ENCODE measurements around the gene PAK5. TPM values are rescaled to one million over a fixed set of nuclear protein-coding genes. Genes with fewer than 3 reads are reported as not detected.

Gene PAK5
- total RNA-seq, 1 donor from 2014 or later, result 0.17 TPM

- TF ChIP-seq CTCF (IDR thresholded peaks at IDR 0.05; ENCODE audit: insufficient read depth, low read length, poor library complexity, severe bottlenecking), result no peak
- no peak for DNase-seq (ENCODE audit: low read depth)
- Histone ChIP-seq H3K4me3 (ENCODE audit: low read depth, low read length) (no peak overlapping the region), H3K27me3 (ENCODE audit: control insufficient read depth, insufficient read depth, low read length) (no peaks in the 10 kb centered on the region), H3K36me3 (ENCODE audit: control insufficient read depth, insufficient read depth, low read length) (no peaks in the 10 kb centered on the region)
Observed at GRCh38 chr20:9685011-9685410, 153.9 kb downstream of the PAK5 start.

DNA sequence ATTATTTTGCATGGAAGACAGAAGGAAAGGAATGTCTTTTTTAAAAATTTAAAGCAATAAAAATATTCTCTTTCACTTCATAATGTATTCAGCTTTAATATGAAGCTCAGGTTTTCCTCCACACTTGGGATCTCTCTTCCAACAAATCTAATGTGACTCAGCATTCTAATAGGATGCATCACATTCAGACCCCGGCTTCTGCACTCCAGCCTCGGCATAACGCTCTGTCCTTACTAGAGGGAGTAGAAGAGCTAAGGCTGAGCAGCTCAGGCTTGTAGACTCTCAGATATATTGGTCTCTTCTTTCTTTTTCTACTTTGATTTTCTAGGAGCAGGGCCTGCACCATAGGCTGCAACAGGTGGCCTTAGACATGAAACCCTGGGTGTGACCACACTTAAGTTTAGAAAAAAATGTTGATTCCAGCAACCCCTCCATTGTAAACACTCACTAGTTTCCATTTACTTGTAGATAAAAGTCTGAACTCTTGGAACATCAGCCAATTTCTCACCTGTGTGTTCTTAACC is 161.7 kb downstream of the PAK5 start:
- H3K36me3 ChIP-seq (ENCODE audit: control insufficient read depth, insufficient read depth, low read length), result no peaks in the 10 kb centered on the region

DNA sequence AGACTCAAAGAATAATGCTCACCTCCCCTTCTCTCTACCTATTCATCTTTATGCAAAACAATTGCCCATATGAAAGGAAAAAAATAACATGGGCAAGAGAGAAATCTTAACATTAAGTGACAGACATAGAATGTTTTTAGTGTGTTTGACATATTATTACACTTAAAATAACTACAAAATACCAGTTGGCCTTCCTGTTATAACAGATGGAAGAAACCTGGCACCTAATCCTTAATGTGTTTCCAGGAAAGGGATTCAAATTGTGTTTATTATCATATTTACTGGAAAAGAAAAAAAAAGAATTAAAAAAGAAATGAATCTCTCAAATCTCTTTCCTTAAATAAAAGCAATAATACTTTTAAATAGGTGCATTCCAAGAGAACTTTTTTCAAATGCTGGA is 165.9 kb downstream of the PAK5 start:
- Histone ChIP-seq H3K27me3 (ENCODE audit: control insufficient read depth, insufficient read depth, low read length) (no peaks in the 10 kb centered on the region), H3K36me3 (ENCODE audit: control insufficient read depth, insufficient read depth, low read length) (no peaks in the 10 kb centered on the region), H3K4me3 (ENCODE audit: low read depth, low read length) (no peak overlapping the region)
- DNase-seq (ENCODE audit: low read depth), result no peak
- TF ChIP-seq CTCF (IDR thresholded peaks at IDR 0.05; ENCODE audit: insufficient read depth, low read length, poor library complexity, severe bottlenecking), result no peak

More for the DNA sequence above, 161.7 kb downstream of the PAK5 start:
- no peaks in the 10 kb centered on the region for H3K27me3 ChIP-seq (ENCODE audit: control insufficient read depth, insufficient read depth, low read length)
- H3K4me3 ChIP-seq (ENCODE audit: low read depth, low read length), result no peak overlapping the region
- no peak for TF ChIP-seq CTCF (IDR thresholded peaks at IDR 0.05; ENCODE audit: insufficient read depth, low read length, poor library complexity, severe bottlenecking)
- DNase-seq (ENCODE audit: low read depth), result no peak

DNA sequence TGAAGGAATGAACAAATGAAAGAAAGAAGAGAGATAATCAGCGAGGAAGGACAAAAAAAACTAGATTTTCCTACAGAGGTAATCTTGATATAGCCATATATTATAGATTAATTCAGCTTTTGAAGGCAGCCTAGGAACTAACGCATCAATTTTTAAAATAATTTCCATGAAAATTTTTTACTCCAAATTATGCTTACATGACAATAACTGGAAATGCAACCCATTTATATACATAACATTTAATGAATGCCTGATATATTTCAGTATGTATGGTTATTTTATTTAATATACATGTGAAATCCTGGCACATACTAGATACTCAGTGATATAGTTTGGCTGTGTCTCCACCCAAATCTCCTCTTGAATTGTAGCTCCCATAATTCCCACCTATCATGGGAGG is 166.8 kb downstream of the PAK5 start:
- TF ChIP-seq CTCF (IDR thresholded peaks at IDR 0.05; ENCODE audit: insufficient read depth, low read length, poor library complexity, severe bottlenecking), result no peak
- no peak for DNase-seq (ENCODE audit: low read depth)
- Histone ChIP-seq H3K36me3 (ENCODE audit: control insufficient read depth, insufficient read depth, low read length) (no peaks in the 10 kb centered on the region), H3K27me3 (ENCODE audit: control insufficient read depth, insufficient read depth, low read length) (no peaks in the 10 kb centered on the region), H3K4me3 (ENCODE audit: low read depth, low read length) (no peak overlapping the region)

GRCh38 chr20:9668381-9668780 is 170.5 kb downstream of the PAK5 start:
- DNase-seq (ENCODE audit: low read depth), result no peak
- Histone ChIP-seq H3K36me3 (ENCODE audit: control insufficient read depth, insufficient read depth, low read length) (no peaks in the 10 kb centered on the region), H3K27me3 (ENCODE audit: control insufficient read depth, insufficient read depth, low read length) (no peaks in the 10 kb centered on the region), H3K4me3 (ENCODE audit: low read depth, low read length) (no peak overlapping the region)
- TF ChIP-seq CTCF (IDR thresholded peaks at IDR 0.05; ENCODE audit: insufficient read depth, low read length, poor library complexity, severe bottlenecking), result no peak

GRCh38 chr20:9663423-9663822 is 175.5 kb downstream of the PAK5 start:
- Histone ChIP-seq H3K27me3 (ENCODE audit: control insufficient read depth, insufficient read depth, low read length) (no peaks in the 10 kb centered on the region), H3K4me3 (ENCODE audit: low read depth, low read length) (no peak overlapping the region), H3K36me3 (ENCODE audit: control insufficient read depth, insufficient read depth, low read length) (no peaks in the 10 kb centered on the region)
- DNase-seq (ENCODE audit: low read depth), result no peak
- no peak for TF ChIP-seq CTCF (IDR thresholded peaks at IDR 0.05; ENCODE audit: insufficient read depth, low read length, poor library complexity, severe bottlenecking)
